ENCODE data around the gene QKI.

GRCh38 chr6:163398115-163398514 lies 16.4 kb upstream of the QKI start:
- TF ChIP-seq POLR2A (IDR thresholded peaks at IDR 0.05) (no peak), CTCF (IDR thresholded peaks at IDR 0.05) (no peak), POLR2AphosphoS5 (IDR thresholded peaks at IDR 0.05) (no peak), EP300 (IDR thresholded peaks at IDR 0.05) (no peak)
